C4-2B (cell line): Measurements from ENCODE around the gene TPT1.

Experiments
- ZFX ChIP-seq: fragments of 450-650 bp; IDR thresholded peaks from 2 replicates; pipeline ENCODE4 v1.6.1; 2017
- TF ChIP-seq, protein P1 (sequence below): fragments of 450-650 bp; conservative IDR thresholded peaks from 2 replicates; pipeline ENCODE4 v1.5.1; 2017; ENCODE audit warnings: mild to moderate bottlenecking

GRCh38 chr13:45364876-45365557 is 24.0 kb upstream of the TPT1 start:
- TF ChIP-seq, protein P1, sequence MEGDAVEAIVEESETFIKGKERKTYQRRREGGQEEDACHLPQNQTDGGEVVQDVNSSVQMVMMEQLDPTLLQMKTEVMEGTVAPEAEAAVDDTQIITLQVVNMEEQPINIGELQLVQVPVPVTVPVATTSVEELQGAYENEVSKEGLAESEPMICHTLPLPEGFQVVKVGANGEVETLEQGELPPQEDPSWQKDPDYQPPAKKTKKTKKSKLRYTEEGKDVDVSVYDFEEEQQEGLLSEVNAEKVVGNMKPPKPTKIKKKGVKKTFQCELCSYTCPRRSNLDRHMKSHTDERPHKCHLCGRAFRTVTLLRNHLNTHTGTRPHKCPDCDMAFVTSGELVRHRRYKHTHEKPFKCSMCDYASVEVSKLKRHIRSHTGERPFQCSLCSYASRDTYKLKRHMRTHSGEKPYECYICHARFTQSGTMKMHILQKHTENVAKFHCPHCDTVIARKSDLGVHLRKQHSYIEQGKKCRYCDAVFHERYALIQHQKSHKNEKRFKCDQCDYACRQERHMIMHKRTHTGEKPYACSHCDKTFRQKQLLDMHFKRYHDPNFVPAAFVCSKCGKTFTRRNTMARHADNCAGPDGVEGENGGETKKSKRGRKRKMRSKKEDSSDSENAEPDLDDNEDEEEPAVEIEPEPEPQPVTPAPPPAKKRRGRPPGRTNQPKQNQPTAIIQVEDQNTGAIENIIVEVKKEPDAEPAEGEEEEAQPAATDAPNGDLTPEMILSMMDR, result no peak
- TF ChIP-seq ZFX, result no peak
